ENCODE measurements around the gene FBLN5.

The FBLN5 gene

GRCh38 chr14:91963465-91963864 lies 16.0 kb upstream of the FBLN5 start:
- no peak for DNase-seq (ENCODE audit: low read depth in 1 of 2, low spot score in 1 of 2)
- TF ChIP-seq JUND (IDR thresholded peaks at IDR 0.05; ENCODE audit: low read depth), result no peak
- in situ Hi-C loops (cut with HindIII; ENCODE audit: low pct_unique_long_range_greater_than_20kb, low sequenced_read_pairs), result no loop called here

- DNase-seq (ENCODE audit: low read depth in 1 of 2, low spot score in 1 of 2), result no peak
- no peak for TF ChIP-seq JUND (IDR thresholded peaks at IDR 0.05; ENCODE audit: low read depth)
- in situ Hi-C loops (cut with HindIII; ENCODE audit: low pct_unique_long_range_greater_than_20kb, low sequenced_read_pairs), result no loop called here
These were observed 14.1 kb upstream of the FBLN5 start for GRCh38 chr14:91961297-91962220.

- in situ Hi-C loops (cut with HindIII; ENCODE audit: low pct_unique_long_range_greater_than_20kb, low sequenced_read_pairs), result no loop called here
- TF ChIP-seq JUND (IDR thresholded peaks at IDR 0.05; ENCODE audit: low read depth), result no peak
- DNase-seq (ENCODE audit: low read depth in 1 of 2, low spot score in 1 of 2), result peak in 1 of 2 experiments; percentile 16
These were observed 10.4 kb upstream of the FBLN5 start for GRCh38 chr14:91957876-91958313.

GRCh38 chr14:91956616-91957015 lies 9.1 kb upstream of the FBLN5 start:
- peak in 1 of 2 experiments; percentile 79 for DNase-seq (ENCODE audit: low read depth in 1 of 2, low spot score in 1 of 2)
- in situ Hi-C loops (cut with HindIII; ENCODE audit: low pct_unique_long_range_greater_than_20kb, low sequenced_read_pairs), result no loop called here
- TF ChIP-seq JUND (IDR thresholded peaks at IDR 0.05; ENCODE audit: low read depth), result no peak

GRCh38 chr14:91955168-91955567 lies 7.7 kb upstream of the FBLN5 start:
- DNase-seq (ENCODE audit: low read depth in 1 of 2, low spot score in 1 of 2), result no peak
- TF ChIP-seq JUND (IDR thresholded peaks at IDR 0.05; ENCODE audit: low read depth), result no peak
- in situ Hi-C loops (cut with HindIII; ENCODE audit: low pct_unique_long_range_greater_than_20kb, low sequenced_read_pairs), result no loop called here

- DNase-seq (ENCODE audit: low read depth in 1 of 2, low spot score in 1 of 2), result no peak
- in situ Hi-C loops (cut with HindIII; ENCODE audit: low pct_unique_long_range_greater_than_20kb, low sequenced_read_pairs), result no loop called here
- no peak for TF ChIP-seq JUND (IDR thresholded peaks at IDR 0.05; ENCODE audit: low read depth)
These were observed 5.9 kb upstream of the FBLN5 start for GRCh38 chr14:91953170-91953985.

GRCh38 chr14:91946622-91947474 lies 646 bp downstream of the FBLN5 start:
- TF ChIP-seq JUND (IDR thresholded peaks at IDR 0.05; ENCODE audit: low read depth), result no peak
- in situ Hi-C loops (cut with HindIII; ENCODE audit: low pct_unique_long_range_greater_than_20kb, low sequenced_read_pairs), result no loop called here
- DNase-seq (ENCODE audit: low read depth in 1 of 2, low spot score in 1 of 2), result no peak

GRCh38 chr14:91945751-91946621 lies 1.5 kb downstream of the FBLN5 start:
- in situ Hi-C loops (cut with HindIII; ENCODE audit: low pct_unique_long_range_greater_than_20kb, low sequenced_read_pairs), result no loop called here
- TF ChIP-seq JUND (IDR thresholded peaks at IDR 0.05; ENCODE audit: low read depth), result no peak
- DNase-seq (ENCODE audit: low read depth in 1 of 2, low spot score in 1 of 2), result no peak

- TF ChIP-seq JUND (IDR thresholded peaks at IDR 0.05; ENCODE audit: low read depth), result no peak
- DNase-seq (ENCODE audit: low read depth in 1 of 2, low spot score in 1 of 2), result no peak
- in situ Hi-C loops (cut with HindIII; ENCODE audit: low pct_unique_long_range_greater_than_20kb, low sequenced_read_pairs), result no loop called here
These were observed 4.5 kb downstream of the FBLN5 start for GRCh38 chr14:91942946-91943345.

GRCh38 chr14:91942128-91942527 lies 5.4 kb downstream of the FBLN5 start:
- TF ChIP-seq JUND (IDR thresholded peaks at IDR 0.05; ENCODE audit: low read depth), result no peak

GRCh38 chr14:91940209-91940608 lies 7.3 kb downstream of the FBLN5 start:
- TF ChIP-seq JUND (IDR thresholded peaks at IDR 0.05; ENCODE audit: low read depth), result no peak
- in situ Hi-C loops (cut with HindIII; ENCODE audit: low pct_unique_long_range_greater_than_20kb, low sequenced_read_pairs), result no loop called here
- no peak for DNase-seq (ENCODE audit: low read depth in 1 of 2, low spot score in 1 of 2)

More at GRCh38 chr14:91942128-91942527, 5.4 kb downstream of the FBLN5 start:
- DNase-seq (ENCODE audit: low read depth in 1 of 2, low spot score in 1 of 2), result no peak
- in situ Hi-C loops (cut with HindIII; ENCODE audit: low pct_unique_long_range_greater_than_20kb, low sequenced_read_pairs), result no loop called here

Measured in T47D (cell line).